ENCODE data around the gene STRIP2.
"Not testable (repeated sequence)": the region's sequence is repeated elsewhere in the genome, so short reads cannot be mapped to it uniquely, and the experiment has no call there.

STRIP2 gene

DNA sequence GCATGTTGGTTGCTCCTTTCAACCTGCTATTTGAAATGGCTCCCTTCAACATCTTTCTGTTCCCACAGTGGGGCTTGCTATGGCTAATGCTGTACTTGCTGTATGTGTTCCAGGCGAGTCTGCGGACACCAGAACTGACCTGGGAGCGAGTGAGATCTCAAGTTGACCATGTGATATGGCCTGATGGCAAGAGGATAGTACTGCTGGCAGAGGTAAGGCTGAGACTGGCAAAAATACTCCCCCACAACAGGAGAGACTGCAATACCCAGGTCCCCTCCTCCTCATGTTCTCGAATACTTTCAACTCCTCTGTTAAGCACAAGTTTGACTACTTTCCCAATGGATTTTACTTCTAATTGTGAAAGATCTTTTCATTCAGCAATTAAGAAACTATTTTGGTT is 11.5 kb upstream of the STRIP2 start:
- no peak for DNase-seq

DNA sequence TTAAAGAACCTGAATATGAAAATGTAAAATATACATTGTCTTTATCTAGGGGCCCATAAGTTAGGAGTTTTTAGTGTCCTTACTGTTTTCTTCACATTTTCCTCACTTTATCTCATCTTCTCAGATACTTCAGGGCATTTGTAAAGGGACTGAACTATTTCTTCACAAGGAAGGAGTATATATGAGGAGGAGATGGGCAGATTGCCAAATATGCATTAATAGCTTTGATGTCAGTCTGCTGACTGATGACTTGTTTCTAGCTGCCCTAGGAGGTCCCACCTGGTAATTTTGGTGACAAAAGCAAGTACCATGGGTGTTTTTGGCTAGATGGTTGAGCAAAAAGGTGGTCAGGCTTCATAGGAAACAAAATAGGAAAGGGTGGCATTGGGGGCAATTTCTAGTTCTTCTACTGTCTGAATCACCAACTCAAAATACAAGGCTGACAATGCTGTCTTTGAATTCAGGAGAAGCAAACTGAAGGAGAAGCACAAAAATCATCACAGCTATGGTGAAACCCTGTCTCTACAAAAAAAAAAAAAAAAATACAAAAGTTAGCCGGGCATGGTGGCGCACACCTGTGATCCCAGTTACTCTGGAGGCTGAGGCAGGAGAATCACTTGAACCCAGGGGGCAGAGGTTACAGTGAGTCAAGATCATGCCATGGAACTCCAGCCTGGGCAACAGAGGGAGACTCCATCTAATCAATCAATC is 10.4 kb upstream of the STRIP2 start:
- no peak for DNase-seq

- no peak for DNase-seq
These were observed 7.8 kb upstream of the STRIP2 start for GRCh38 chr7:129426482-129426881.

DNA sequence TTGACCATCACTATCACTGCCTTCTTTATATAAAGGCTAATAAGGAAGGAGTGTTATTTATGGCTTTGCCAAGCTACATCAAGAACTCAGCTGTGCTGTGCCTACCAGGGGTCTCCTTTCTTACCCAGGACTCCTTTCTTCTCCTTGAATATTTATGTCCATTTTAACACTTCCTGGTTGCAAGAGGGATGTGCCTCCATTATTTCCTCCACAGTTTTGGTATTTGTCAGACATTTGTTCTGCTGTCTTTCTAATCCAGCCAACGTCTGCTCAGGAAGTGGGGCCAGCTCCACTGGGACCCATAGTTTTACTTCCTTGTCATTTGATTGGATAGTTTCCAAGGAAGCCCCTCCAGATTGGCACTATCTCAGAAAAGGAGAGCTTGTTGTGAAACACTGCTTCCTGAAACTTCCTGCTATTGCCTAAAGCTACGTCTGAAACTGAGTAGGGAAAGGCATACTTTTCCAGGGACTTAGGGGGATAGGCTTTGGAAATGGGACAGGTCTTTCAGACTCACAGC is 6.6 kb upstream of the STRIP2 start:
- DNase-seq, result no peak

- no peak for DNase-seq
These were observed 2.2 kb upstream of the STRIP2 start for GRCh38 chr7:129431911-129432643.

DNA sequence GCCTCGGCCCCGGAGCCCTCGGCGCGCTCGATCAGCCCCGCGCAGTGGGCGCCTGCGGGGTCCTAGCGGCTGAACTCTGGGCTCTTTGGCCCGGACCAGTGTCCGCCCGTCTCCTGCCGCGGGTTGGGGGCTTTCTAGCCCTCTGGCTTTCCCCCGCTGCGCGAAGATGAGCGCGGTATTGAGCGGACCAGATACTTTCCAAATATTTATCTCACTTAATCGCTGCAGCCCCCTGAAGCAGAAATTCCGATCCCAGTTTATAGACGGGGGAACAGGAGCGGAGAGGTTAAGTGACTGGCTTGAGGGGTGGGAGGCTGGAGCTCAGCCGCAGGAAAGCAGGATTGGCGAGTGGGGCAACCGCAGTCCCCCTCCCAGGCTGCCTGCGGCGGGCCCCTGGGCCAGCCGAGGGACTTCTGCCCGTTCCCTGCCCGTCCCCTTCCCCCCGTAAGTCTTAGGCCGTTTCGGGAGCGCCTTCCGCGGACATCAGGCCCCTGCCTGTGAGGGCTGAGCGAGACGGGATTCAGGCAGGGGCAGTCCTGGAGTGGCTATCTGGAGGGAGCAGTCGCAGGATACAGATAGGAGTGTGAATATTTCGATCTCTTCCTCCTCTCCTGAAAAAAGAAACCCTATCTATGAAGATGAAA is 565 bp downstream of the STRIP2 start:
- no peak for DNase-seq

GRCh38 chr7:129435414-129435829 is 1.2 kb downstream of the STRIP2 start:
- DNase-seq, result no peak

- no peak for DNase-seq
These were observed 2.2 kb downstream of the STRIP2 start for GRCh38 chr7:129436335-129436923.

DNA sequence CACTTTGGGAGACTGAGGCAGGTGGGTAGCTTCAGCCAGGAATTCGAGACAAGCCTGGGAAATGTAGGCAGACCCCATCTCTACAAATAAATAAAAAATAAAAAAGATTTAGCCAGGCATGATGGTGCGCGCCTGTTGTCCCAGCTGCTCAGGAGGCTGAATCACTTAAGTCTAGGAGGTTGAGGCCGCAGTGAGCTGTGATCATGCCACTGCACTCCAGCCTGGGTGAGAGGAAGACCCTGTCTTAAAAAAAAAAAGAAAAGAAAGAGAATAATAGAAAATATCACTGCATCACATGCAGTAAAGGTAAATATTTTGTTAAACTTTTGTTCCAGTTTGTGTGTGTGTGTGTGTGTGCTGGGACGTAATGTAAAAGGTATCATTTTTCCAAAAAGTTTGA is 3.0 kb downstream of the STRIP2 start:
- no peak for DNase-seq

GRCh38 chr7:129438281-129438838 is 4.1 kb downstream of the STRIP2 start:
- DNase-seq, result no peak

- no peak for DNase-seq
These were observed 4.8 kb downstream of the STRIP2 start for GRCh38 chr7:129438839-129439651.

DNA sequence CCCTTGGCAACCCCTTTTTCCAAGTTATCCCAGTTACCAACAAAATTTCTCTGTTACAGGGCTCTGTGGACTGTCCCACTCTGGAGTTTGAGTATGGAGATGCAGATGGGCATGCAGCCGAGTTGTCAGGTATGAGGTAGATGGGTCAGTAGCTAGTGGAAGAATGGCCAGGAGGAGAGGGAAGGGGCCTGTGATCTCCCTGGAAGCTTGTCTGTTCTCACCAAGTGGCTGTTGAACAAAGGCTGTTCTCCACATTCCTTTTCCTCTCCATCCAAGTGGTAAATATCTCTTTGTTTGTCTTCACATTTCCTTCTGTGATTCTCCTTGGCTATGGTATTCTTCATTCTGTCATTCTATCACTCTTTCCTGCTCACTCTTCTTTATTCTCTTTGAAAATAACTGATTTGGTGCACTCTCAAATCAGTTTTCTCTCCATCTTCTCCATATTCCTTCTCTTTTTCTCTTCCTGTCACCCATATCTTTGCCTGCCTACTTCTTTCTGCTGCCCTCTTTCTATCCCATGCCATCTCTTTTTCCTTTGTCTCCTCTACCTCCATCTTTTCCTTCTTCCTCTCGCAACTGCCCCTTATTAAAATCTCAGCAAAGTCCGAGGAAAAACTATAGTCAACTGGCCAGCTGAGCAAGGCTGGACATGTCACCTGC is 5.9 kb downstream of the STRIP2 start:
- no peak for DNase-seq

DNA sequence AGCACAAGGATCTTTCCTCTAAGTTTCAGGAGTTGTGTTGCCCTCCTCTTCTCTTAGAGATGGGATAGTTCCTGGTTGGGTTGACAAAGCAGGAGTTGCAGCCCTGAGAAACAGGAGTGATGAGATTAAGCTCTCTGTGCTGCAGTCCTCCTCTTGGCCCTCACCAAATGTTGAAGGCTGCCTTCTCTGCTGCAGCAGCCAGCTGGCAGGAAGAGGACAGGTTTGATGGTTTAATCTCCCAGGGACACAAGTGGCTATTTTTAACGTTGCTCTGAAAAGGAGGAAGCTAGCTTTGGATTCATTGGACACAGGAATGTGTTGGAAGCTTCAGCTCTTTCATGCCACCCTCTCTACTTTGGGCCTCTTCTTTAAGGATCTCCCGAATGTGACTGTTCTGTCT is 9.4 kb downstream of the STRIP2 start:
- no peak for DNase-seq

DNA sequence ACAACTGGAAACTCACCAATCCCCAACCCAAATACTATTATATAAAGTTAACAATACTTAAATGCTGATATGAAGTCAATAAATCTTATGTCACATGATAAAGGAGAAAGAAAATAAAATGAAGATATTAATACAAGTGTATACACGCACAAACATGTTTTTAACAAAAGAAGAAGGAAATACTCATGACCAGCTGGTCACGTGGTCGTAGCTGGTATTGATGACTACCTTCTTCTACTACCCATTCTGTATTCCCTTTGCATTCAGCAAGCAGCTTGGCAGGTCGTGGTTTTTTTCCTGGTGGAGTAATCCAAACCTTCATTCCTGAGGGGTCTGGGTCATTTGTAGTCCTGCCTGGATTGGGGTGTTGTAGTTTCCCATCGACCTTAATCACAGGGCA is 10.5 kb downstream of the STRIP2 start:
- not testable (repeated sequence) for DNase-seq

GRCh38 chr7:129446925-129447324 is 12.7 kb downstream of the STRIP2 start:
- not testable (repeated sequence) for DNase-seq

GRCh38 chr7:129447445-129447844 is 13.2 kb downstream of the STRIP2 start:
- DNase-seq, result not testable (repeated sequence)

DNA sequence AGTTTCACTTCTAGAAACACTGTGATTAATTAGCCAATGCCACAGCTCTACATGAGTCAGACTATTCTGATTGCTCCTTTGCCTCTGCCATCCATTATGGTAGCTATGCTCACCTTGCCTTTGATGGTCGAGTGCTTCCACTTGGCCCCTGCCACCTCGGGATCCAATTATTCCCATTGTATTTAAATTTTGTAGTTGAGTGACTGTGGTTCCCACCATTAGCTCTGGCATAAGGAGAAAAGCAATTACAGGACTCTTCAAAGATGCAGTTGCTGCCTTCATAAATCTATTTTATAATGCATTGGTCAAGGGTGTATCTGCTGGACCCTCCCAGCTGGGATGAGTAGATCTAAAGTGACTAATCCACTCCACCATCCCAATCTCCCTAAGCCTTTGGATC is 14.4 kb downstream of the STRIP2 start:
- DNase-seq, result not testable (repeated sequence)

DNA sequence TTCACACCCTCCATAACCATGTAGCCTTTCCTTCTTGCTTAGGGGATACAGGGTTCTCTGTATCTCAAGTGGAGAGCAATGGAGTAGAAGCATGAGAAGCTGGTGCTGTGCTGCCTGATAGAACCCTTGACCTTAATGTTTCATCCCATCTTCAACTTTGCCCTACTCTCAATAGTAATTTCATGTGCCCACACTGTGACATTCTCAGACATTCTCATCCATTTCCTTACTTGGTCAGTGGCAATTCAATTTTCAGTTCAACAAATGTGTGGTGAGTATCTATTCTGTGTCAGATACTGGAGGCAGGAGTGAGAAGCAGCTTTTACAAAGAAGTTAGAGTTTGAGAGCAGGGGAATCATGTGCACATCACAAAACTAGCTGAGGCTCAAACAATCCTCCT is 16.1 kb downstream of the STRIP2 start:
- DNase-seq, result no peak

GRCh38 chr7:129452589-129453231 is 18.5 kb downstream of the STRIP2 start:
- DNase-seq, result no peak

GRCh38 chr7:129453510-129454248 is 19.4 kb downstream of the STRIP2 start:
- DNase-seq, result no peak

GRCh38 chr7:129454249-129454551 is 20.0 kb downstream of the STRIP2 start:
- no peak for DNase-seq

All from NCI-H1092 (cell line).